A549 (cell line): Measurements from ENCODE around the gene SYNE2. TPM values are rescaled to one million over a fixed set of nuclear protein-coding genes. Genes with fewer than 3 reads are reported as not detected.
A peak's percentile ranks its signal among the peaks of the same experiment; 100 is the strongest.

Source experiments
- ATAC-seq, 2 experiments: fragments of 200-7000 bp in 1 of 2; fragments of >200 bp in 1 of 2; cut with Nextera tagmentation in 1 of 2; cut with Tn5 transposase in 1 of 2; 3 replicates each; pipeline versions ENCODE4 v1.8.0 to v1.9.1; 2018 to 2020; ENCODE audit warnings: mild to moderate bottlenecking in 1 of 2, moderate library complexity in 1 of 2
- CTCF ChIA-PET: fragments of 300-600 bp; sonication (Branson Sonifier 250); formaldehyde crosslinking; extraction: SDS; loops from one replicate; lab custom pipeline; 2021; ENCODE audit warnings: antibody characterized with exemption, inconsistent platforms; lab: Yijun Ruan, JAX
- POLR2A ChIA-PET: fragments of 350-600 bp; formaldehyde crosslinking; extraction: SDS; loops from one replicate; lab custom pipeline; 2021; ENCODE audit warnings: antibody characterized with exemption, inconsistent platforms; lab: Yijun Ruan, JAX
- DNase-seq, 2 experiments: peaks; one replicate each; pipeline versions ENCODE4 v3.0.0 to v3.0.0-alpha.2; 2011 to 2016; ENCODE audit warnings: low read depth in 1 of 2, low spot score in 1 of 2
- FAIRE-seq: peaks from 2 replicates; lab custom pipeline; 2011; peaks lifted over from hg19 to GRCh38; lab: Jason Lieb, UNC
- H3K27ac ChIP-seq, 2 experiments: fragments of >200 bp; sonication (Bioruptor Twin); formaldehyde crosslinking; 3 replicates each; pipeline ENCODE4 v1.5.1; 2016 to 2017
- H3K4me1 ChIP-seq: fragments of >200 bp; sonication (Bioruptor Twin); formaldehyde crosslinking; 3 replicates; pipeline ENCODE4 v1.6.1; 2016
- H3K4me2 ChIP-seq: fragments of >200 bp; sonication (Bioruptor Twin); formaldehyde crosslinking; 3 replicates; pipeline ENCODE4 v1.6.1; 2016
- H3K4me3 ChIP-seq: fragments of >200 bp; sonication (Bioruptor Twin); formaldehyde crosslinking; 3 replicates; pipeline ENCODE4 v1.5.1; 2016
- H3K9me3 ChIP-seq: fragments of >200 bp; sonication (Bioruptor Twin); formaldehyde crosslinking; 3 replicates; pipeline ENCODE4 v1.6.1; 2016
- BHLHE40 ChIP-seq: IDR thresholded peaks from 2 replicates; pipeline ENCODE4 v1.6.1; 2012; ENCODE audit warnings: low read depth, low read length, inconsistent platforms
- CEBPB ChIP-seq, 2 experiments: fragments of >200 bp in 1 of 2; sonication (Bioruptor Twin) in 1 of 2; formaldehyde crosslinking in 1 of 2; IDR thresholded peaks; 2 replicates each; pipeline ENCODE4 v1.6.1; 2012 to 2016
- CHD2 ChIP-seq: fragments of 150-350 bp; IDR thresholded peaks from 2 replicates; pipeline ENCODE4 v1.6.1; 2014; ENCODE audit warnings: low read length; ENCODE audit not compliant: partially characterized antibody
- CHD4 ChIP-seq: fragments of 200-600 bp; sonication (generic); IDR thresholded peaks from 2 replicates; pipeline ENCODE4 v1.6.1; 2016; ENCODE audit warnings: antibody characterized with exemption, mild to moderate bottlenecking, borderline replicate concordance
- EP300 ChIP-seq, 2 experiments: fragments of >200 bp; sonication (Bioruptor Twin); formaldehyde crosslinking; IDR thresholded peaks; 2 replicates in 1 of 2; 3 replicates in 1 of 2; pipeline ENCODE4 v1.6.1; 2016 to 2017
- ESRRA ChIP-seq: fragments of 150-350 bp; IDR thresholded peaks from 2 replicates; pipeline ENCODE4 v1.6.1; 2014; ENCODE audit warnings: mild to moderate bottlenecking, low read length, borderline replicate concordance
- FOXS1 ChIP-seq: fragments of 250-450 bp; sonication (Bioruptor Pico); IDR thresholded peaks from 2 replicates; pipeline ENCODE4 v1.5.0; 2020; ENCODE audit warnings: mild to moderate bottlenecking, moderate library complexity
- HDAC2 ChIP-seq: fragments of 200-600 bp; sonication (generic); IDR thresholded peaks from 2 replicates; pipeline ENCODE4 v1.6.1; 2016
- HES2 ChIP-seq: fragments of >200 bp; sonication (Bioruptor Twin); formaldehyde crosslinking; IDR thresholded peaks from 2 replicates; pipeline ENCODE4 v1.6.1; 2016
- HOXB5 ChIP-seq: fragments of 250-450 bp; sonication (Bioruptor Pico); IDR thresholded peaks from 2 replicates; pipeline ENCODE4 v1.5.0; 2020; ENCODE audit warnings: mild to moderate bottlenecking, moderate library complexity
- JUN ChIP-seq, 2 experiments: fragments of >200 bp; sonication (Bioruptor Twin); formaldehyde crosslinking; IDR thresholded peaks; 2 replicates in 1 of 2; 3 replicates in 1 of 2; pipeline ENCODE4 v1.6.1; 2016 to 2017
- JUNB ChIP-seq: fragments of >200 bp; sonication (Bioruptor Twin); formaldehyde crosslinking; IDR thresholded peaks from 2 replicates; pipeline ENCODE4 v1.6.1; 2016
- MAFK ChIP-seq: fragments of 450-650 bp; IDR thresholded peaks from 2 replicates; pipeline ENCODE4 v1.6.1; 2014; ENCODE audit not compliant: partially characterized antibody
- MYC ChIP-seq: IDR thresholded peaks from 2 replicates; pipeline ENCODE4 v1.6.1; 2012; ENCODE audit warnings: mild to moderate bottlenecking, inconsistent platforms, low read length, improper control_type of control experiment, borderline replicate concordance
- PBX3 ChIP-seq: IDR thresholded peaks from 2 replicates; pipeline ENCODE4 v1.6.1; 2012
- PHF8 ChIP-seq: fragments of 200-600 bp; sonication (generic); IDR thresholded peaks from 2 replicates; pipeline ENCODE4 v1.6.1; 2016; ENCODE audit warnings: low read depth, mild to moderate bottlenecking, antibody characterized with exemption, moderate library complexity, borderline replicate concordance
- RARB ChIP-seq: fragments of 250-450 bp; sonication (Bioruptor Pico); IDR thresholded peaks from 2 replicates; pipeline ENCODE4 v1.8.0; 2021; ENCODE audit warnings: mild to moderate bottlenecking, moderate library complexity
- RCOR1 ChIP-seq: fragments of 150-350 bp; IDR thresholded peaks from 2 replicates; pipeline ENCODE4 v1.6.1; 2014; ENCODE audit warnings: antibody characterized with exemption, low read length, low read depth
- RFX5 ChIP-seq: fragments of 450-650 bp; IDR thresholded peaks from 2 replicates; pipeline ENCODE4 v1.7.1; 2014; ENCODE audit warnings: antibody characterized with exemption, mild to moderate bottlenecking, moderate library complexity
- TP53 ChIP-seq: fragments of 250-450 bp; sonication (Bioruptor Pico); IDR thresholded peaks from 2 replicates; pipeline ENCODE4 v1.5.0; 2021; ENCODE audit warnings: mild to moderate bottlenecking, moderate library complexity
- ZFP36 ChIP-seq: fragments of 450-650 bp; IDR thresholded peaks from 2 replicates; pipeline ENCODE4 v1.6.1; 2014; ENCODE audit warnings: borderline replicate concordance; ENCODE audit not compliant: partially characterized antibody
- ZNF302 ChIP-seq: fragments of 250-450 bp; sonication (Bioruptor Pico); IDR thresholded peaks from 2 replicates; pipeline ENCODE4 v1.9.0; 2021; ENCODE audit warnings: inconsistent platforms, mild to moderate bottlenecking, moderate library complexity
- WGBS: methylation state at CpG from one replicate; pipeline ENCODE4 v1.1.6; 2017; ENCODE audit errors: missing lambda C conversion rate; 5-methylcytosine and 5-hydroxymethylcytosine counted together
- polyA plus RNA-seq, 4 experiments: library from polyadenylated mRNA; depleted of rRNA in 3 of 4; stranded (reverse); fragments of >200 nt; fragmentation: RNase III in 1 of 4; extraction: RNeasy Plus Mini Kit Qiagen cat#74134 plus additional on column Dnase treatment in 1 of 4; gene quantifications; 2 replicates in 3 of 4; 3 replicates in 1 of 4; pipeline ENCODE4 v1.2.3, GENCODE V29; 2011 to 2017
- TF ChIP-seq, protein P1 (sequence below): fragments of 250-450 bp; sonication (Bioruptor Pico); IDR thresholded peaks from 2 replicates; pipeline ENCODE4 v1.5.0; 2021; ENCODE audit warnings: mild to moderate bottlenecking, moderate library complexity, borderline replicate concordance
- TF ChIP-seq, protein P2 (sequence below): fragments of >200 bp; sonication (Bioruptor Twin); formaldehyde crosslinking; IDR thresholded peaks from 3 replicates; pipeline ENCODE4 v1.5.1; 2016
- TF ChIP-seq, protein P3 (sequence below): fragments of 200-600 bp; sonication (generic); IDR thresholded peaks from 2 replicates; pipeline ENCODE4 v1.6.1; 2016; ENCODE audit warnings: antibody characterized with exemption, mild to moderate bottlenecking, moderate library complexity

SYNE2 gene
- polyA plus RNA-seq, 2 of the 4 experiments (the other 2 are of a cell fraction): 3.4 to 11.3 TPM

- Histone ChIP-seq H3K4me3 (no peak overlapping the region), H3K4me2 (no peak overlapping the region), H3K27ac (no peak overlapping the region), H3K4me1 (no peaks in the 10 kb centered on the region), H3K9me3 (no peaks in the 10 kb centered on the region)
- no peak for ATAC-seq
- ChIA-PET POLR2A (no interaction called here), CTCF (no interaction called here)
- no peak for DNase-seq
- 62% methylated on average over 1 of the region's 1 CpG for WGBS
- no peak for TF ChIP-seq CHD4
- no peak for TF ChIP-seq RARB (CRISPR knock-in tag)
- TF ChIP-seq HDAC2: no peak
- TF ChIP-seq, protein P1, sequence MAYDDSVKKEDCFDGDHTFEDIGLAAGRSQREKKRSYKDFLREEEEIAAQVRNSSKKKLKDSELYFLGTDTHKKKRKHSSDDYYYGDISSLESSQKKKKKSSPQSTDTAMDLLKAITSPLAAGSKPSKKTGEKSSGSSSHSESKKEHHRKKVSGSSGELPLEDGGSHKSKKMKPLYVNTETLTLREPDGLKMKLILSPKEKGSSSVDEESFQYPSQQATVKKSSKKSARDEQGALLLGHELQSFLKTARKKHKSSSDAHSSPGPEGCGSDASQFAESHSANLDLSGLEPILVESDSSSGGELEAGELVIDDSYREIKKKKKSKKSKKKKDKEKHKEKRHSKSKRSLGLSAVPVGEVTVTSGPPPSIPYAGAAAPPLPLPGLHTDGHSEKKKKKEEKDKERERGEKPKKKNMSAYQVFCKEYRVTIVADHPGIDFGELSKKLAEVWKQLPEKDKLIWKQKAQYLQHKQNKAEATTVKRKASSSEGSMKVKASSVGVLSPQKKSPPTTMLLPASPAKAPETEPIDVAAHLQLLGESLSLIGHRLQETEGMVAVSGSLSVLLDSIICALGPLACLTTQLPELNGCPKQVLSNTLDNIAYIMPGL (CRISPR knock-in tag): no peak
- no peak for TF ChIP-seq FOXS1 (CRISPR knock-in tag)
- TF ChIP-seq MAFK: peak; percentile 58
- TF ChIP-seq CEBPB (IDR thresholded peaks at IDR 0.05): no peak
- TF ChIP-seq CHD2: no peak
- TF ChIP-seq ESRRA: no peak
- FAIRE-seq: no peak
These were observed 332.4 kb downstream of the SYNE2 start for GRCh38 chr14:64185184-64185583.

GRCh38 chr14:64186231-64187129 lies 333.7 kb downstream of the SYNE2 start:
- ChIA-PET CTCF (interaction anchor here (0.7 to 0.9 kb wide), 2 partner anchors 9 kb away, joined by 4 read pairs; no protein-coding TSS in a partner anchor), POLR2A (no interaction called here)
- Histone ChIP-seq H3K27ac (no peak overlapping the region), H3K4me2 (no peak overlapping the region), H3K4me3 (no peak overlapping the region), H3K4me1 (no peaks in the 10 kb centered on the region), H3K9me3 (no peaks in the 10 kb centered on the region)
- ATAC-seq: no peak
- TF ChIP-seq JUN (IDR thresholded peaks at IDR 0.05) (no peak), PBX3 (no peak), RCOR1 (no peak), MAFK (no peak), PHF8 (no peak), ZFP36 (no peak), JUNB (no peak)
- TF ChIP-seq, protein P2, sequence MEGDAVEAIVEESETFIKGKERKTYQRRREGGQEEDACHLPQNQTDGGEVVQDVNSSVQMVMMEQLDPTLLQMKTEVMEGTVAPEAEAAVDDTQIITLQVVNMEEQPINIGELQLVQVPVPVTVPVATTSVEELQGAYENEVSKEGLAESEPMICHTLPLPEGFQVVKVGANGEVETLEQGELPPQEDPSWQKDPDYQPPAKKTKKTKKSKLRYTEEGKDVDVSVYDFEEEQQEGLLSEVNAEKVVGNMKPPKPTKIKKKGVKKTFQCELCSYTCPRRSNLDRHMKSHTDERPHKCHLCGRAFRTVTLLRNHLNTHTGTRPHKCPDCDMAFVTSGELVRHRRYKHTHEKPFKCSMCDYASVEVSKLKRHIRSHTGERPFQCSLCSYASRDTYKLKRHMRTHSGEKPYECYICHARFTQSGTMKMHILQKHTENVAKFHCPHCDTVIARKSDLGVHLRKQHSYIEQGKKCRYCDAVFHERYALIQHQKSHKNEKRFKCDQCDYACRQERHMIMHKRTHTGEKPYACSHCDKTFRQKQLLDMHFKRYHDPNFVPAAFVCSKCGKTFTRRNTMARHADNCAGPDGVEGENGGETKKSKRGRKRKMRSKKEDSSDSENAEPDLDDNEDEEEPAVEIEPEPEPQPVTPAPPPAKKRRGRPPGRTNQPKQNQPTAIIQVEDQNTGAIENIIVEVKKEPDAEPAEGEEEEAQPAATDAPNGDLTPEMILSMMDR: no peak
- 91% methylated on average over 12 of the region's 12 CpGs for WGBS
- FAIRE-seq: no peak
- DNase-seq: no peak

- 67% methylated on average over 3 of the region's 3 CpGs for WGBS
- FAIRE-seq: no peak
These were observed 334.5 kb downstream of the SYNE2 start for GRCh38 chr14:64187331-64187730.

More at GRCh38 chr14:64187331-64187730, 334.5 kb downstream of the SYNE2 start:
- DNase-seq (no peak), ATAC-seq (no peak)
- Histone ChIP-seq H3K4me3 (no peak overlapping the region), H3K4me1 (peaks cover 8% of the 10 kb centered on the region), H3K27ac (no peak overlapping the region), H3K9me3 (no peaks in the 10 kb centered on the region), H3K4me2 (no peak overlapping the region)
- ChIA-PET CTCF (interaction anchor here (0.7 kb wide), 1 partner anchor 10 kb away, joined by 4 read pairs; no protein-coding TSS in a partner anchor), POLR2A (no interaction called here)
- TF ChIP-seq ZNF302 (CRISPR knock-in tag): no peak
- no peak for TF ChIP-seq EP300 (IDR thresholded peaks at IDR 0.05)
- TF ChIP-seq, protein P3, sequence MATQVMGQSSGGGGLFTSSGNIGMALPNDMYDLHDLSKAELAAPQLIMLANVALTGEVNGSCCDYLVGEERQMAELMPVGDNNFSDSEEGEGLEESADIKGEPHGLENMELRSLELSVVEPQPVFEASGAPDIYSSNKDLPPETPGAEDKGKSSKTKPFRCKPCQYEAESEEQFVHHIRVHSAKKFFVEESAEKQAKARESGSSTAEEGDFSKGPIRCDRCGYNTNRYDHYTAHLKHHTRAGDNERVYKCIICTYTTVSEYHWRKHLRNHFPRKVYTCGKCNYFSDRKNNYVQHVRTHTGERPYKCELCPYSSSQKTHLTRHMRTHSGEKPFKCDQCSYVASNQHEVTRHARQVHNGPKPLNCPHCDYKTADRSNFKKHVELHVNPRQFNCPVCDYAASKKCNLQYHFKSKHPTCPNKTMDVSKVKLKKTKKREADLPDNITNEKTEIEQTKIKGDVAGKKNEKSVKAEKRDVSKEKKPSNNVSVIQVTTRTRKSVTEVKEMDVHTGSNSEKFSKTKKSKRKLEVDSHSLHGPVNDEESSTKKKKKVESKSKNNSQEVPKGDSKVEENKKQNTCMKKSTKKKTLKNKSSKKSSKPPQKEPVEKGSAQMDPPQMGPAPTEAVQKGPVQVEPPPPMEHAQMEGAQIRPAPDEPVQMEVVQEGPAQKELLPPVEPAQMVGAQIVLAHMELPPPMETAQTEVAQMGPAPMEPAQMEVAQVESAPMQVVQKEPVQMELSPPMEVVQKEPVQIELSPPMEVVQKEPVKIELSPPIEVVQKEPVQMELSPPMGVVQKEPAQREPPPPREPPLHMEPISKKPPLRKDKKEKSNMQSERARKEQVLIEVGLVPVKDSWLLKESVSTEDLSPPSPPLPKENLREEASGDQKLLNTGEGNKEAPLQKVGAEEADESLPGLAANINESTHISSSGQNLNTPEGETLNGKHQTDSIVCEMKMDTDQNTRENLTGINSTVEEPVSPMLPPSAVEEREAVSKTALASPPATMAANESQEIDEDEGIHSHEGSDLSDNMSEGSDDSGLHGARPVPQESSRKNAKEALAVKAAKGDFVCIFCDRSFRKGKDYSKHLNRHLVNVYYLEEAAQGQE: no peak
- no peak for TF ChIP-seq RFX5
- TF ChIP-seq HES2: no peak
- no peak for TF ChIP-seq BHLHE40
- no peak for TF ChIP-seq HOXB5 (CRISPR knock-in tag)
- TF ChIP-seq FOXS1 (CRISPR knock-in tag): no peak
- no peak for TF ChIP-seq CHD2
- TF ChIP-seq MYC: no peak
- no peak for TF ChIP-seq TP53 (CRISPR knock-in tag)
